Heart left ventricle (tissue), 13 donors: ENCODE data around the gene DAO.

ENCODE experiments used
- POLR2A ChIP-seq, 2 donors: fragments of 450-650 bp; IDR thresholded peaks; one replicate each; pipeline ENCODE4 v1.6.1; 2017; ENCODE audit warnings: antibody characterized with exemption in 2 of 2, mild to moderate bottlenecking in 2 of 2, moderate library complexity in 2 of 2
- TF ChIP-seq, protein P1 (sequence below), 12 donors: fragments of 200-600 bp; sonication (generic) in 4 of 12; IDR thresholded peaks; one replicate each; pipeline versions ENCODE4 v1.5.0 to v1.8.0; 2018 to 2022; ENCODE audit warnings: antibody characterized with exemption in 12 of 12, mild to moderate bottlenecking in 5 of 12
- donor health status: ischemic (EF 13 %, LVEDD 7.1; RV severe dilation, severe dysfunction).
- donor health status: DM: no; HTN: yes; CAD: no.
- donor health status: DM: no; HTN: no; CAD: no.
- donor health status: ischemic (EF 25% LVEDD 6.9; RV normal size, moderate dysfunction).
- donor health status: ischemic (EF 25% LVEDD 5.7; RV mildly dilated, moderate dysfunction).
- donor health status: ischemic (EF 35%, LVEDD 5.7; RV mildly dilated, moderate dysfunction).
- donor health status: nonischemic (EF 11% LVEDD 7.7; RV severe dilation, severe dysfunction).
- donor health status: DM: yes; HTN: yes; CAD: no.
- donor health status: PGD.
- donor health status: ischemic (EF 29% LVEDD 5.4; RV normal size, mild dysfunction).
- donor health status: nonischemic (EF 23%, LVEDD 6.1; RV moderate dilation, normal function).

DNA sequence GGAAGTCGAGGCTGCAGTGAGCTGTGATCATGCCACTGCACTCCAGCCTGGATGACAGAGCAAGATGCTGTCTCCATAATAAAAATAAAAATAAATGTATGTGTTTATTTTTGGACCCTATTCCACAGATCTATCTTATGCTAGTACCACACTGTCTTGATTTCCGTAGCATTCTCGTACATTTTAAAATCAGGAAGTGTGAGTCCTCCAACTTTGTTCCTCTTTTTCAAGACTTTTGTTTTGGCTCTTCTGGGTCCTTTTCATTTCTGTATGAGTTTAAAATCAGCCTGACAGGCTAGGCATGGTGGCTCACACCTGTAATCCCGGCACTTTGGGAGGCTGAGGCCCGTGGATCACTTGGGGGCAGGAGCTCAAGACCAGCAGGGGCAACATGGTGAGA lies 25.8 kb downstream of the DAO start:
- TF ChIP-seq, protein P1, sequence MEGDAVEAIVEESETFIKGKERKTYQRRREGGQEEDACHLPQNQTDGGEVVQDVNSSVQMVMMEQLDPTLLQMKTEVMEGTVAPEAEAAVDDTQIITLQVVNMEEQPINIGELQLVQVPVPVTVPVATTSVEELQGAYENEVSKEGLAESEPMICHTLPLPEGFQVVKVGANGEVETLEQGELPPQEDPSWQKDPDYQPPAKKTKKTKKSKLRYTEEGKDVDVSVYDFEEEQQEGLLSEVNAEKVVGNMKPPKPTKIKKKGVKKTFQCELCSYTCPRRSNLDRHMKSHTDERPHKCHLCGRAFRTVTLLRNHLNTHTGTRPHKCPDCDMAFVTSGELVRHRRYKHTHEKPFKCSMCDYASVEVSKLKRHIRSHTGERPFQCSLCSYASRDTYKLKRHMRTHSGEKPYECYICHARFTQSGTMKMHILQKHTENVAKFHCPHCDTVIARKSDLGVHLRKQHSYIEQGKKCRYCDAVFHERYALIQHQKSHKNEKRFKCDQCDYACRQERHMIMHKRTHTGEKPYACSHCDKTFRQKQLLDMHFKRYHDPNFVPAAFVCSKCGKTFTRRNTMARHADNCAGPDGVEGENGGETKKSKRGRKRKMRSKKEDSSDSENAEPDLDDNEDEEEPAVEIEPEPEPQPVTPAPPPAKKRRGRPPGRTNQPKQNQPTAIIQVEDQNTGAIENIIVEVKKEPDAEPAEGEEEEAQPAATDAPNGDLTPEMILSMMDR (IDR thresholded peaks at IDR 0.05) = no peak
- TF ChIP-seq POLR2A (IDR thresholded peaks at IDR 0.05) = no peak
